ENCODE data around the gene MYO1D.

MYO1D gene

GRCh38 chr17:32445497-32445896 is 431.4 kb downstream of the MYO1D start:
- no peak for TF ChIP-seq CTCF (IDR thresholded peaks at IDR 0.05)

- no peak for TF ChIP-seq CTCF (IDR thresholded peaks at IDR 0.05)
These were observed 431.9 kb downstream of the MYO1D start for GRCh38 chr17:32445074-32445415.

DNA sequence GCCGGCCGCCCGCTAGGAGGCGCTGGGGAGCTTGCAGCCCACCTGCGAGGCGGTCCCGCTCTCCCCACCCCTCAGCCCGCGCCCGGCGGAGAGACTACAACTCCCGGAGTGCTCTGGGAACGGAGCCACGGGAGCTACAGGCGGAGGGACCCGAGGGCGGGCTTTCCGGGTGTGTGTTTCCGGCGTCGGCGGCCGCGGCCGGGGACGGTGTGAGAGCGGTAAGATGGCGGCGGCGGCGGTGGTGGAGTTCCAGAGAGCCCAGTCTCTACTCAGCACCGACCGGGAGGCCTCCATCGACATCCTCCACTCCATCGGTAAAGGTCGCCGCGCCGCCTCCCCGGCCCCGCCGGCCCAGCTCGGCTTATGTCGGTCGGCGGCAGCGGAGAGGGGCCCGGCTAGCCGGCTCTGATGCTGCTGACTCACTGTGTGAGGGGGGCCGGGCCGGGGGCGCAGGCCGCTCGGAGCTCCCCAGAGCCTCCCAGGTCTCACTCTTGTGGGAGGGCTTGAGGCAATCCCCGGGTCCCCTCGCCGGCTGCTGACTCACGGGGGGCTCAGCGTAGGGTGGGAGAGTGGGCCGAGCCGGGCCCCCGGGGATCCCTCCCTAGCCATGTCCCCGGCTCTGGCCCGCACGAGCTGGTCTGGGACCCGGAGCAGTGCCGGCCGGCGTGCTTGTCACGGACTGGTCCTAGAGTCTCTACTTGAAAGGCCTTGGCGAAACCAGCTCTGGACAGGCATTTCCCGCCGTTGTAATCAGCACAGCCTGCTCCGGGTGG is 432.4 kb downstream of the MYO1D start, which contains the start of gene PSMD11:
PSMD11 (plus strand) TSS at position 210 of the 773 bp plus-strand sequence; CDS start at position 224, 14 bp downstream.
- peak; percentile 90; the same call in 1 of the 2 replicates for TF ChIP-seq CTCF (IDR thresholded peaks at IDR 0.05)

- TF ChIP-seq CTCF (IDR thresholded peaks at IDR 0.05) = no peak; the same call in 1 of the 2 replicates
These were observed 433.1 kb downstream of the MYO1D start for GRCh38 chr17:32443827-32444300.
